HG03571 (cell line): ENCODE data around the gene MAGI2.

Experiments
- ATAC-seq: cut with Tn5 transposase; IDR thresholded peaks from one replicate; pipeline ENCODE4 v1.9.1; 2021; ENCODE audit not compliant: unreplicated experiment

Gene MAGI2

DNA sequence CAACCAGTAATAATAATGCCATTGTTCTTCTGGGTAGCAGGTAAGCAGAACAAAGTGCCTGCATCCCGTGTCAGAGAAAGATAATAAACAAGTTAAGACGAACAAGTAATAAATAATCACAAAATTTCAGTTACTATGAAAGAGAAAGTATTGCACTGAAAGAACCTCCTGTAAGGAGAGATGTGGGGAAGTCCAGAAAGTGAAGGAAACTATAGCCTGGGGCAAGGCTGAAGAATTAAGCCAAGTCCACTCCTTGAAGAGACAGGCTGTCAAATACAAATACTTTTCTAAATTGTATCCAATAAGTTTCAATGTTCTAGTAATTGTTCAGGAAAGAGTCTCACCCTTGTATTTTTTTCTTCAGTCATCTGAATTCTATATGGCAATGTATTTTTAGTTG, 611.4 kb downstream of the MAGI2 start:
- no peak for ATAC-seq

DNA sequence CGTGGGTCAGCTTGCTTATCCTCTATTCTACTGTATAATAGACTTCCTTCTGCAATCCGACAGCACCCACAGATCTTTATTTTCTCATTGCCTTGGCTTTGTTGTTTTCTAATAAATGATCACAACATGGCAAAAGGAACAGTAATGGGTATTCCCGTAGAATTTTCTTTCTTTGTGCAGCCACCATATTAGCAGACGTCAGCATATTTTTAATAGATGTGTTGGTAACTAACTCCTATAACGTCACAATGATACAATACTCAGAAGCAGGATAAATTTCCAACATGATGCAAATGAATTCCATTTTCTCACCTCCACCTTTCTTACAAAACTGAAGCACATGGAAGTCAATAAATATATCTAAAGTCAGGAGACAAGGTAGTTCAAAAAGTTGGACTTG, 617.6 kb downstream of the MAGI2 start:
- no peak for ATAC-seq

DNA sequence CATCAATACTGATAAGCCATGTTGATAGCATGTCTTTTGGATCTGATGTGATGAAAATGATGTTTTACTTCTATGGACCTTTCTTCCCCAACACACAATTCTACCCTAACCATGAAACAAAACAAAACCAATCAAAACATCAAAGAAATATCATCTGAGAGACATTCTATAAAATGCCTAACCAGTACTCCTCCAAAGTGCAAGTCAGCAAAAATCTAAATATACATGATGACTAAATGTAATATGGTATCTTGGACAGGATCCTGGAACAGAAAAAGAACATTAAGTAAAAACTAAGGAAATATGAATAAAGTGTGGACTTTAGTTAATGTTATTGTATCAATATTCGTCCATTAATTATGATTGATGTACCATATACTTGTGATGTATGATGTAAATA, 625.1 kb downstream of the MAGI2 start:
- no peak for ATAC-seq

DNA sequence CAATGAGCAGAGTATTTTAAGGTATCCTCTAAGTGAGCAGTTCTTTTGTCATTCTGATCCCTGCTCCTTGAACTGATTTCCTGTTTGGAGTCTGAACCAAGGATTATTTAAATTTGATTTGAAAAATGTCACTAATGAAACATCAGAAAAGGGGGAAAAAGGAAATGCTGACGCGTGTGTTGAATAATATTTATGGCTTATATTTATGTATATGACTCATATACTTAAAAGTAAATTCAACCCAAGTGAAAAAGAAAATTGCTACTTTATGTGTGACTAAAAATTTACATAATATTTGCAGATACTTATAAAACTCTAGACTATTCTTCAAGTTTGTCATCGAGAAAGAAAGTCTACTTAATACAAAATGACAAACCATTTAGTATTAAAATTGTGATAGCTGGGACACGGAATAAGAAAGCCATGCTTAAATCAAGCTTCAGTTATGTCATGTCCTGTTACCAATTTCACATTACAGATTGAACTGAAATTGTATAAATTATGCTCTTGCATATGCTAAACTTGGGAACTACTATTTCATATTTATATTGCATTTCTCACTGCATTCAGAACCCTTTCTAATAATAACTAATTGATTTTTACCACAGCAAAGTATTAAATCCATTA, 649.9 kb downstream of the MAGI2 start:
- ATAC-seq: no peak

DNA sequence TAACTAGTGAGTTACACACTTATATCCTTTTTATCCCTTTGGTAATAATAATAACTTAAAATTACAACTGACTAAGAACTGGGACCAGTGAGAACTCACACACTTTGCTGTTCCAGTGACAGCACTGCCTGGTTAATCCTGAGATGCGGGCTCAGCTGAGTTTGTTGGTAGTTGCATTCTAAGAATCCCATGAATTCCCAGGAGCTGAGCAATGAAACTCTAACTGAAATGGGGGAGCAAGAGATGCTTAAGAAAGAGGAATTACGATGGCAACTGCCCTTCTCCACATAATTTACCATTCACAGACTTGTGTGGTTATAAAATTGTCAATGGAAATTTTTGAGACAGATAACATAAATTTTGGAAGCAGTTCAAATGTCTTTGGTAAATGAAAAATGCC, 659.4 kb downstream of the MAGI2 start:
- no peak for ATAC-seq

DNA sequence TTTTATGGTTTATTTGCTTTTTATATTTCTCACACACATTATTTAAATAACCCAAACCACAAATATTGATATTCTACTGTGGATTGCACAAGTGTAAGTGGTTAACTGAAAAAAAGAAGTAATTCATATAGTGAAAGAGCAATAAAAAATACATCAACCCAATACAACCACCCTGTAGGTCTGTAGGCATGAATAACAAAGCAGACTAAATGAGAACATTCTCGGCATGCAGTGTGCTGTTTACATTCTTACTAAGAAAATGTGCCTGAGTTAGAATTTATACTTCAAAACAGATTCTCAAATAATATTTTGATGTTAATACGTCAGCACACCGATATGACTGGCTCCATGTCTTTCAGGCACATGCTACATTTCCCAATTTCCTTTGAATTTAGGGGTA, 660.8 kb downstream of the MAGI2 start:
- ATAC-seq: no peak

DNA sequence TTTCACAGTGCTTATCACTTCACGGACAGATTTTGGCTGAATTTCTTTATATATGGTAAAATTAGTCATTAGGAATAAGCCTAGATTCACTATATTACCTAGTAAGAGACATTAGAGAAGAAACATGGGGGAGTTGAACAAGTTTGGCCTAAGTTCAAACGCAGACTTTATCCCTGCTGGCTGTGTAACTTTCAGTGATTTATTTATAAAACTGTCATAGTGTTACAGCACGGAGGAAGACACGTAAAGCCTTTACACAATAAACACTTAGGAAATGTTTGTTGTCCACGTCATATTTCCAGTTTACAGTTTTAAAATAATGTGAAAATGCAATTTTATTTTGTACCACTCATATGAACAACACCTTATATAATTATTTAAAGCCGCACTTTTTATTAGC, 661.5 kb downstream of the MAGI2 start:
- ATAC-seq: no peak

DNA sequence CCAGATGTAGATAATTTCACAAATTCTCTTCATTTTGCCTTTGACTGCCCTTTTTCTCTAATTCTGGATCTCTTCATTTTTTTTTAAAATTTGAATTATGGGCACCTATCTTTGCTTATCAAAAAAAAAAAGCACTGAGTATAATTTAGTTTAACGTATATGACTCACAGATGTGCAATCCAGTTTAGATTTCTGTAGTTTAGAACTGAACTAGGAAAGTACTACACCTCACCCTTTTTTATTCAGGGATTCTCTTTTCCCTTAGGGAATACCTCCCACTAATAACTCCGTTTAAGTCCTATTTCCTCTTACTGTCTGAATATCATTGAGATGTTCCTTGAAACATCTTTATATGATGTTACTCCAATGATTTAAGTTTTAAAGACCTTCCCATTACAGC, 665.0 kb downstream of the MAGI2 start:
- ATAC-seq: no peak

DNA sequence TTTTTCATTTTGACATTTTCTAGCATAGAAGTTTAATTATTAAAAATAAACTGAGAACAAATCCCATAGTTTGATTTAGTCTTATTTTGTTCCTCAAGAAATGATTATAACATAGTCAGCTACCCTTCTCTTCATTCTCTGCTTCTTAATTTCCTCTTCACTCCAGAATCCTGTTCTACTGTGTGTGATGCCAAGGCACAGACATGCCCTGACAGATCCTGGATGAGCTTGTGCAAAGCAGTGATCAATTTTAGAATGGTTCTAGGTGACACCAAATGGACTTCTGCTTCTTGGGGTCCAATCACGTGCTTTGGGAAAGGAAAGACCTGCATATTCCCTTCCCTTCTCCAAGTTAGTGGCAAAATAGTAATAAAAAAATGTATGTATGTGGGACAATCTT, 665.6 kb downstream of the MAGI2 start:
- ATAC-seq: no peak

DNA sequence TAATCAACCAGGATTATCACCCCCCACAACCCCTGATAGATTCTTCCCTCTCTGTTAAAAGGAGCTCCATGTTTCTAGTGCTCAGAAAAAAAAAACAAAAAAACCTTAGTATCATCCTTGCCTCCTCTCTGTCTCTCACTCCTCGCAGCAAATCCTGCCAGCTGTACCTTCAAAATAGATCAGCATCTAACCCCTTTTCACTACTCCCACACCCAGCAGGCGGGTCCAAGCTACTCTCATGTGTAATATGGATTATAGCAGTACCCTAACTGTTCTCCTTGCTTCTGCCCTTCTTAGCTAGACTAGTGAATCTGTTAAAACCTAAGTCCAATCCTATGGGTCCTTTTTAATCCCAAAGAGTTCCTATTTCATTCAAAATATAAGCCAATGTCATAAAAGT, 667.4 kb downstream of the MAGI2 start:
- ATAC-seq: no peak

DNA sequence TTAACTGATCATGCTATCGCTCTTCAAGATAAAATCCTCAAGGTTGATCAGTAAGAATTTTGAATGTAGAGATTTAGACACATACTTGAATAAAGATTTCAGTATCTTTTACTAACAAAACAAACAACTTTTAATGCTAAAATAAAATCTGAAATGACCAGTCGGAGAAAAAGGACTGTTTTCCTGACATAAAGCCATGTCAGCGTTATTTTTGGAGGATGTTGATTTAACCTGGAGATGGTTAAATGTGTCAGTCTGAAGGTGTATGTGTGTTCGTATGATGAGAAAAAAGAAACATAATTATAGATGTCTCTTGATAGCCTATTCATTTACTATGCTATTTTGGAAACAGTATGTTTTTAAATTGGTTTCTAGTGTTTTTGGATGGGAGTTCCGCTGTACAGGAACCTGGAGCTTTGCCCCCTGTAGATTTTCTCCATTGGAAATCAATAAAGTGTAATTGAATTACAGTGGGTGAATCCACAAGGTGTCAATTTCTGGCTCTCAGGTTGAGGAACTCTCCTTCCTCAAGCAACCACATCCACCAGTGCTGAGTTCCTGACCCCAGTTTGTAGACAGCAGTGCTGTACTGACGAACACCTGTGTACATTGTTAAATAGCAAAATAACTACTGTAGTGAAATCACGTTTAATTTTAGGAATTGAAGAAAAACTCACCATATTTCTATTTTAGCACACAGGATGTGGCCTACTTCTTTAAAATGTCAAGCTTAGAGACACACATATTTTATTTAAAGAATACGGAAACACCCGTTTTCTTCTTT, 670.1 kb downstream of the MAGI2 start:
- ATAC-seq: no peak

DNA sequence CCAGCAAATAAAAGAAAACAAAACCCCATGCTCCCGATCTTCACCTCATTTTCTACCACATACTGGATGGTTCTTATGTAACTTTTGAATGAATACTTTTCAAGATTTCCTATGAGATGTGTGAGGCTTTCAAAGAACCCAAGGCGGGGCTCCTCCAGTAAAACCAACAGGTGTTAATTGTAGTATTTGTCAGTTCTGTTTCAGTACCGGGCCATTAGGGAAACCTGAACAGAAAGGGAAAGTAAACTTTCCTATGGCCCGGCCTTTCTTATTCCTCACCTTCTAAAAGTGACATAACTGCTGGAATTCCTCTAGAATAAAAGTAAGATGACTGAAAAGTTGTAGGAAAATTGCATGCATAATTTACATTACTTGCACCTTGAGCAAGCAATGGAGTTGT, 672.9 kb downstream of the MAGI2 start:
- ATAC-seq: no peak

DNA sequence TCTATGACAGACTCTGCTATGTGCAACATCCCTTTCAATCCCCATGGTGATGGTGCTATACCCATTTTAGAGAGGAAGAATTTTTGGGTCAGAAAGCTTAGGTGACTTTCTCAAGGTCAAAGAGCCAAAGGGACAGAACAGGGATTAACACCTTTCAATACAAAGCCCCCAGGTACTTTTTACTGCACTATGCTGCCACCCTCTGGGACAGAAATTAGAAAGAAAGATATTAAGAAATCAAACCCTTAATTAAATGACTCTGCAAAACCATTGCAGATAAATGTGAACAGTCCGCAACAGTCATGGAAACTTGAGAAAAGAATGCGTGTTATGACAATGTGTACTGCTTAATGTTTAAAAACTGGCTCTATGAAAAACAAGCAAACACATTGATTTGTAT, 673.7 kb downstream of the MAGI2 start:
- no peak for ATAC-seq

DNA sequence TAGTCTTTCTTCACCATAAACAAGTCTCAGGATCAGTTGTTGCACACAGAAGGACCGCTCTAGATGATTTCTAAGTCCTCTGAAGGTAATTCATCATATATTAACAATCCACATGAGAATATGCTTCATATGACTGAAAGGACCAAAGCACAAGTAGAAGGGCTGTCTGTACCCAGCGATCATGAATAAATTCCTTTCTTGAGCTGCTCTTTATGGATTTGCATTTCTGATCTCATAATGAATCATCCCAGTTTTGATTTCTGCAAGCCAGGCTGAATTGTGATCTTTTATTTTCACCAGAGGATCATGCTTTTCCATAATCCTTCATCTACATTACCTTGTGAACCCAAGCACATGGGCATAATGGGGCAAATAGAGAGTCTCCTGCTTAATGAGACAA, 675.6 kb downstream of the MAGI2 start:
- no peak for ATAC-seq

DNA sequence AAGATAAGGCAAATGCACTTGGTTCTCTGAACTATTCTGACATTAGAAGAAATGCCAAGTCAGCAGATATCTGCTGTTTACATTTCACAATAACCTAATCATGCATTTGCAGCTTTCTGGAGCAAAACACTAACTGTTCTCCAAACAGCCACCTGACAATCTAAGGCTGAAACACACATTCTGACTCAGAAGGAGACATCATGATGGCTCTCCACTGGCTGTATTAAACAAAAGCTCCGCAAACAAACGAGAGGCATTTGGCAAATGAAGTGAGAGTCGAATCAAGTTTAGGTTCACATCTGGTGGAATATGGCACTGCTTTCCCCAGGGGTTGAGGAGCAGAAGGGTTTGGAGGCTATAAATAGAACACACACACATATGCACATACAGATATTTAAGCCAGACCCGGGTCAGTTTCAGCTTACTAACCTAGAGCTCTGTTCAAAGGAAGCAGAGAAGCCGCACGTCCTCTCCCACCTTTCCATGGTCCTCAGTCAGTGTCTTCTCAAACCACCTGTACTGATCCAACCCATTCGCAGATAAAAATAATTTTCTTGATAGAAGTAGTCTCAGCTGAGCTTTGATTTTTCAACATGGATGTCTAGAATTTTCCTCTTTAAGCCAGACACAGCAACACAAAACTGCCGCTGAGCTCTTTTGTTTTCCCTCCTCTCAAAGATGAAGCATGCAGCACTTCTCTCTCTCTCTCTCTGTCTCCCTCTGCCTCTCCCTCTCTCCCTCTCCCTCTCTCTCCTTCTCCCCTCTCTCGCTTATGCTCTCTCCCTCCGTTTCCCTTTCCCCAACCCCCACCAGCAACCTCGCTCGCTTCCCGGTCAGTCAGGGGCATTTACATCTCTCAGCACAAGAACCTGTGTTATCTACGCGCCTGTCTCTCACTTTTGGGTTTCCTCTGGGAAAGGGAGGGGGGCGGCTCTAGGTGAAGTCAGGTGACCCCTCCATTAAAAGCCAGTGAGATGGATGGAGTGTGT, 682.8 kb downstream of the MAGI2 start:
- ATAC-seq: no peak

DNA sequence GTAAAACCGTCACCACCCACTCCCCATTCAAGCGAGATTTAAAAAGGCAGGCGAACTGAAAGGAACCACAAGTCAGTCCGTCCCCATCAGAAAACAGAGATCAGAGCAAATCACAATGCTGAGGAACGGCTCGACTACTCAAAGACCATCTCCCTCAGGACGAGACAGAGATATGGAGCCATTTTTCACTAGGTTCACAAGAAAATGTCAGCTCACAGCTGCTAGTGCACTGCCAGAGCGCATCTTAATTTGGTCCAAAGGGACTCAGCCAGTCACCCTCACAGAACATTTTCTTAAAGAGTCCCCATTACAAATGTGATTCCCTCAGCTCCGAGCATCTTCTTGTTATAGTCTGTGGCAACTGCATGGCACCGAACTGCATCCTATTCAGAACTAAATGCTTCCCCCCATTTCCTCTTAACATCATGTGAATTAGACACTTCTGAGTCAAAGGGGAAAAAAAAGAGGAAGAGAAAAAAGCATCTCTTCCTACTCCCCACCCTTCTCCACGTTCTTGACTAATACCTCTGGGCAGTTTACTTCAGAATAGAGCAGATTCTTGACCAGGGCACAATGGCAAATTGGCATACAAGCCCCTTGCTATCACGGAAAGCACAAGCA, 683.9 kb downstream of the MAGI2 start:
- peak; percentile 94 for ATAC-seq

DNA sequence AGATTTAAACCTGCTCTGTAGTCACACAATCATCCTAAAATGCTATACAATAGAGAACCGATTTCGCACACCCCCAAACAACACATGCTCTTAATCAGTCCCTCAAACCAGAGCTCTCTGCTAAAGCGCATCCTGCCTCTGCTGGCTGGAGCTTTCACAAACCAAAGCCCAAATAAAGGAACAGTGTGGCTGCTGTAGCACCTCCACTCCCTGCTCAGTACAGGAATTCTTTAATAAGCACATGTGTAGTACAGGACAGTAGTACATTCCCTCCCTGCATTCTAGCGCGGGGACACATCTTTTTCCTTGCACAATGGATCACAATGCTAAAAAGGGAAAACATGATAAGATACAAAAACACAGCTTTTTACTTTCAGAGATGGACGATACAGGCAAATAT, 684.6 kb downstream of the MAGI2 start:
- ATAC-seq: no peak

DNA sequence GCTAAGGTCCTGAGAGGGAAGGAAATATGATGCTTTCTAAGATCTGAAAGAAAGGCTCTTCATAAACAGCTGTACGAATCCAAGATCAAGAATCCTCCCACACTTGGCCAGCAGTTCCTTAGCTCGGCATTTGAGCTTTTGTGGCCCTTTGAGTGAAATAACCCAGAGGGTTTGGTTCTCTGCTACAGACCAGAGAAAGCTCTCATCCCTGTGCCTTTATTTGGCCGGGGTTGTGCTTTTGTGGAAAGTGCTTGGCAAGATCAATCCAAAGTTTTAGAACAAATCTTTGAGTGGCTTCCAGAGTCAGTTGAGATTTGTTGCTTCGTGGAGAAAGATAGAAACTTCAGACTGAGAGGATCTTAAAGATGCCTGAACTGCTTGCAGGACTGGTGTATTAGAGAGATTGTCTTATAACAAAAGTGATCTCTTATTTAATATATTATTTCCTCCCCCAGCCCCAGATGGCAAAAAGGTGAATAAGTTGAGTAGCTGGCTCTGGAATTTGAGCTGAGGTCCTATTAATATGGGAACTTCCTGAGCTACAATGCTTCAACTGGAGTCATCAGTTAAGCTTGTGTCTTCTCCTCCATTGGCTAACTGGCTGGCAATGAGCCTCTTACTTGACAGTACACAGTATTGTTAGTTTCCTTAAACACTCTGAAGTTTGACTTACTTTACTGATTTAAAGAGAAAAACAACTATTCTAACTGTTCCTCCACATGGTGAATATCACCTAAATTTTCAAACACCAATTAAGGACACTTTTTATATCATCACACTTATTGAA, 687.3 kb downstream of the MAGI2 start:
- no peak for ATAC-seq

DNA sequence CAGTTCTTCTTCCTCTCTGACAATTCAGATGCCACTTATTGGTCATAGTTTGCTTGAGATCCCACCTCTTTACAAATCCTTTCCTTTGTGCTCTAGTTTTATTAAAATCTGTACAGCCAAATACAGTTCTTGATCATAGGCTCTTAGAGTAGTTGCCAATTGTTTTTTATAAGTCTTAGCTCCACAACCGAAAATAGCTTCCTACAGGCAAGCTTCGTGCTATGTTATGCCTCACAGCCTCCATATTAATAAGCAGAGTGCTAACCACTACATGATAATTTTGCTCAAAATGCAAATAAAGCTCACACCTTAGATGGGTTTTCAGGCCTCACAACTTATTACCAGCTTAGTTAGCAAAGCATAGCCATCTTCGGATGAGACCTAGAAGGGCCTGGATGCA, 688.9 kb downstream of the MAGI2 start:
- no peak for ATAC-seq

DNA sequence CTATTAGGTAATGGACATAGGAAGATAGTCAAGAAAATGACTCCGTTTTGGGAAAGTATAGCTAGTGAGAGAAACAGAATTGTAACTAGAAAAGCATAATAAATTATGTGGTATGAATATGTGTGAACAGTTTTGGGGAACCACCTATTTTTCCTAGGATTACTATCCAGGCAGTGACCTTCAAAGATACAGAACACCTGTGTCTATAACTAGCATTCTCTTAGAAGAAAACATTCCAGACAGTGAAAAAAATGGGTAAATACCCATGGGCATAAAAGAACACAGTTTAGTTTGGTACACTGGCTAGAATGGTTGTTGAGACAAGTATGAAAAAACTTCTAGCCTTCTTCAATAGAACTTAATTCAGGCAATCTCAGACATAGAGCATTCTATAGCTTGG, 690.8 kb downstream of the MAGI2 start:
- ATAC-seq: no peak
